ENCODE data around the gene TRH.

TRH gene

GRCh38 chr3:129947538-129948240 lies 26.8 kb upstream of the TRH start:
- H3K4me1 Mint-ChIP-seq, result peaks cover 7% of the 10 kb centered on the region
- peaks cover 13% of the 10 kb centered on the region for H3K36me3 Mint-ChIP-seq (ENCODE audit: low read depth)
- H3K27ac Mint-ChIP-seq, result no peak overlapping the region
- no peak for TF ChIP-seq CTCF (IDR thresholded peaks at IDR 0.05)
- DNase-seq, result no peak
- no peak overlapping the region for H3K4me3 Mint-ChIP-seq
- H3K9me3 Mint-ChIP-seq, result peaks cover 23% of the 10 kb centered on the region
- H3K27me3 Mint-ChIP-seq (ENCODE audit: low read depth, poor library complexity), result peaks cover 35% of the 10 kb centered on the region

- no peak for TF ChIP-seq CTCF (IDR thresholded peaks at IDR 0.05)
- H3K36me3 Mint-ChIP-seq (ENCODE audit: low read depth), result peaks cover 4% of the 10 kb centered on the region
- peaks cover 10% of the 10 kb centered on the region for H3K9me3 Mint-ChIP-seq
- H3K4me3 Mint-ChIP-seq, result no peak overlapping the region
- no peak for DNase-seq
- peaks cover 29% of the 10 kb centered on the region for H3K27me3 Mint-ChIP-seq (ENCODE audit: low read depth, poor library complexity)
- peaks cover 30% of the 10 kb centered on the region for H3K4me1 Mint-ChIP-seq
- H3K27ac Mint-ChIP-seq, result no peak overlapping the region
Observed at GRCh38 chr3:129950318-129951046, 24.0 kb upstream of the TRH start.

GRCh38 chr3:129952556-129953355 lies 21.8 kb upstream of the TRH start:
- Mint-ChIP-seq H3K27me3 (ENCODE audit: low read depth, poor library complexity) (peaks cover 24% of the 10 kb centered on the region), H3K27ac (no peak overlapping the region), H3K4me1 (peaks cover 28% of the 10 kb centered on the region), H3K4me3 (no peak overlapping the region), H3K36me3 (ENCODE audit: low read depth) (no peaks in the 10 kb centered on the region), H3K9me3 (peaks cover 3% of the 10 kb centered on the region)
- no peak for DNase-seq
- no peak for TF ChIP-seq CTCF (IDR thresholded peaks at IDR 0.05)

- H3K36me3 Mint-ChIP-seq (ENCODE audit: low read depth), result no peaks in the 10 kb centered on the region
- H3K4me3 Mint-ChIP-seq, result no peak overlapping the region
- peaks cover 31% of the 10 kb centered on the region for H3K27me3 Mint-ChIP-seq (ENCODE audit: low read depth, poor library complexity)
- no peak for DNase-seq
- H3K9me3 Mint-ChIP-seq, result peaks cover 3% of the 10 kb centered on the region
- TF ChIP-seq CTCF (IDR thresholded peaks at IDR 0.05), result no peak
- no peak overlapping the region for H3K27ac Mint-ChIP-seq
- peaks cover 25% of the 10 kb centered on the region for H3K4me1 Mint-ChIP-seq
Observed at GRCh38 chr3:129953621-129954020, 20.9 kb upstream of the TRH start.

GRCh38 chr3:129954514-129954913 lies 20.0 kb upstream of the TRH start:
- no peak for DNase-seq
- Mint-ChIP-seq H3K27ac (no peak overlapping the region), H3K4me3 (no peak overlapping the region), H3K27me3 (ENCODE audit: low read depth, poor library complexity) (peaks cover 31% of the 10 kb centered on the region), H3K4me1 (peaks cover 25% of the 10 kb centered on the region), H3K36me3 (ENCODE audit: low read depth) (no peaks in the 10 kb centered on the region), H3K9me3 (peaks cover 3% of the 10 kb centered on the region)
- no peak for TF ChIP-seq CTCF (IDR thresholded peaks at IDR 0.05)
